Karpas-422 (cell line): ENCODE measurements around the gene NEK7. TPM values are rescaled to one million over a fixed set of nuclear protein-coding genes. Genes with fewer than 3 reads are reported as not detected.
A peak's percentile ranks its signal among the peaks of the same experiment; 100 is the strongest.

Experiments used
- DNase-seq: peaks from one replicate; pipeline ENCODE4 v3.0.0-alpha.2; 2015
- H2AFZ ChIP-seq: fragments of 200-600 bp; sonication (generic); 2 replicates; pipeline ENCODE4 v1.6.1; 2014; ENCODE audit warnings: antibody characterized with exemption, low read length, mixed read lengths
- H3K27ac ChIP-seq: fragments of 200-600 bp; sonication (generic); 2 replicates; pipeline ENCODE4 v1.5.1; 2014; ENCODE audit warnings: mild to moderate bottlenecking, low read length, moderate library complexity
- H3K27me3 ChIP-seq: fragments of 200-600 bp; sonication (generic); 2 replicates; pipeline ENCODE4 v1.6.1; 2014; ENCODE audit warnings: low read length, mixed read lengths
- H3K36me3 ChIP-seq: fragments of 200-600 bp; sonication (generic); 2 replicates; pipeline ENCODE4 v1.6.1; 2014; ENCODE audit warnings: low read length, mixed read lengths; ENCODE audit not compliant: insufficient read depth
- H3K4me1 ChIP-seq: fragments of 200-600 bp; sonication (generic); 2 replicates; pipeline ENCODE4 v1.6.1; 2014; ENCODE audit warnings: mild to moderate bottlenecking, low read length, mixed read lengths
- H3K4me2 ChIP-seq: fragments of 200-600 bp; sonication (generic); 2 replicates; pipeline ENCODE4 v1.6.1; 2014; ENCODE audit warnings: low read length, low read depth, mild to moderate bottlenecking; ENCODE audit not compliant: poor library complexity, severe bottlenecking
- H3K4me3 ChIP-seq: fragments of 200-600 bp; sonication (generic); 2 replicates; pipeline ENCODE4 v1.5.1; 2014; ENCODE audit warnings: mild to moderate bottlenecking, antibody characterized with exemption, low read length, mixed read lengths
- H3K79me2 ChIP-seq: fragments of 200-600 bp; sonication (generic); 2 replicates; pipeline ENCODE4 v1.6.1; 2014; ENCODE audit warnings: mild to moderate bottlenecking, low read length, mixed read lengths
- H3K9ac ChIP-seq: fragments of 200-600 bp; sonication (generic); 2 replicates; pipeline ENCODE4 v1.6.0; 2014; ENCODE audit warnings: low read length
- H3K9me2 ChIP-seq: fragments of 200-600 bp; sonication (generic), shearing (Covaris generic); replicated peaks from 2 replicates; pipeline ENCODE4 v1.6.0; 2014; ENCODE audit warnings: mild to moderate bottlenecking, low read length, moderate library complexity; ENCODE audit not compliant: insufficient read depth
- H3K9me3 ChIP-seq: fragments of 300-700, 200-600 bp; sonication (generic); 2 replicates; pipeline ENCODE4 v1.6.1; 2014; ENCODE audit warnings: low read length, mixed read lengths
- H4K20me1 ChIP-seq: fragments of 200-600 bp; sonication (generic); 2 replicates; pipeline ENCODE4 v1.6.1; 2014; ENCODE audit warnings: mild to moderate bottlenecking, antibody characterized with exemption, low read length, low read depth; ENCODE audit not compliant: insufficient read depth
- total RNA-seq: library from RNA; depleted of rRNA; stranded (reverse); fragments of >200 nt; shearing (Covaris generic); gene quantifications from 2 replicates; pipeline ENCODE4 v1.2.3, GENCODE V29; 2014; ENCODE audit warnings: low replicate concordance; rRNA removed

NEK7 gene
- total RNA-seq, result 36.7 and 133 TPM in 2 replicates

GRCh38 chr1:198156745-198157240, at the start of gene NEK7:
NEK7 (plus strand) TSS chr1:198156998; CDS start chr1:198232581, 75,583 bp downstream.
- peak within 1 kb of the TSS; percentile 85 for H3K27ac ChIP-seq
- peak within 1 kb of the TSS; percentile 35 for H2AFZ ChIP-seq
- peak within 1 kb of the TSS; percentile 77 for H3K4me2 ChIP-seq
- H3K9me3 ChIP-seq, result no peaks in the 10 kb centered on the region
- H3K4me1 ChIP-seq, result peaks cover 30% of the 10 kb centered on the region
- no peaks in the 10 kb centered on the region for H4K20me1 ChIP-seq
- peak within 1 kb of the TSS; percentile 81 for H3K4me3 ChIP-seq
- no peaks in the 10 kb centered on the region for H3K36me3 ChIP-seq
- H3K9ac ChIP-seq, result peak within 1 kb of the TSS; percentile 77
- H3K27me3 ChIP-seq, result no peaks in the 10 kb centered on the region
- peaks cover 46% of the 10 kb centered on the region for H3K79me2 ChIP-seq
- peak; percentile 82 for DNase-seq
- H3K9me2 ChIP-seq, result no peaks in the 10 kb centered on the region

DNA sequence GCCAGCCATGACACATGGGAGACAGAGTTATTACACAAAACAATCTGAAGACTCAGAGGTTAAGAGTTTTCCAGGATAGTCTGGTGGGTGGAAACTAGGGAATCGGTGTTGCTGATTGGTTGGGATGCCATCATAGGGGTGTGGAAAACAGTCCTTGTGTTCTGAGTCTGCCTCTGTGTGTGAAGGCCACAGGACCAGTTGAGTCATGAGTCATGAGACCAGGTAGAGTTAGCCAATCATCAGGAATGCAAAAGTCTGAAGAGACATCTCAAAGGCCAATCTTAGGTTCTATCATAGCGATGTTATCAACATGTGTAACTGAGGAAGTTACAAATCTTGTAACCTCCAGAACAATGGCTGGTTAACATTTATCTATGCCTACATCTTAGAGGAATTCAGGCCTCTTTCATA, 49.7 kb upstream of the NEK7 start:
- H3K4me3 ChIP-seq, result no peak overlapping the region
- H3K9me2 ChIP-seq, result no peaks in the 10 kb centered on the region
- H3K9me3 ChIP-seq, result no peaks in the 10 kb centered on the region
- no peak overlapping the region for H3K27ac ChIP-seq
- DNase-seq, result no peak
- no peaks in the 10 kb centered on the region for H4K20me1 ChIP-seq
- no peaks in the 10 kb centered on the region for H3K4me1 ChIP-seq
- no peak overlapping the region for H3K9ac ChIP-seq
- H2AFZ ChIP-seq, result no peak overlapping the region
- no peaks in the 10 kb centered on the region for H3K27me3 ChIP-seq
- H3K36me3 ChIP-seq, result no peaks in the 10 kb centered on the region
- no peak overlapping the region for H3K4me2 ChIP-seq
- H3K79me2 ChIP-seq, result no peaks in the 10 kb centered on the region

GRCh38 chr1:198108636-198109370, 48.0 kb upstream of the NEK7 start:
- Histone ChIP-seq H3K79me2 (no peaks in the 10 kb centered on the region), H3K9ac (no peak overlapping the region), H3K27ac (no peak overlapping the region), H3K27me3 (no peaks in the 10 kb centered on the region), H3K9me3 (no peaks in the 10 kb centered on the region), H2AFZ (no peak overlapping the region), H3K4me2 (no peak overlapping the region), H3K4me1 (no peaks in the 10 kb centered on the region), H3K4me3 (no peak overlapping the region), H4K20me1 (no peaks in the 10 kb centered on the region), H3K36me3 (no peaks in the 10 kb centered on the region), H3K9me2 (no peaks in the 10 kb centered on the region)
- no peak for DNase-seq

- Histone ChIP-seq H3K27me3 (no peaks in the 10 kb centered on the region), H3K4me3 (no peak overlapping the region), H3K4me2 (no peak overlapping the region), H4K20me1 (no peaks in the 10 kb centered on the region), H3K36me3 (no peaks in the 10 kb centered on the region), H3K9me2 (no peaks in the 10 kb centered on the region), H3K9ac (no peak overlapping the region), H3K79me2 (no peaks in the 10 kb centered on the region), H3K9me3 (no peaks in the 10 kb centered on the region), H2AFZ (no peak overlapping the region), H3K4me1 (no peaks in the 10 kb centered on the region), H3K27ac (no peak overlapping the region)
- DNase-seq, result no peak
These were observed 47.5 kb upstream of the NEK7 start for GRCh38 chr1:198109371-198109715.

DNA sequence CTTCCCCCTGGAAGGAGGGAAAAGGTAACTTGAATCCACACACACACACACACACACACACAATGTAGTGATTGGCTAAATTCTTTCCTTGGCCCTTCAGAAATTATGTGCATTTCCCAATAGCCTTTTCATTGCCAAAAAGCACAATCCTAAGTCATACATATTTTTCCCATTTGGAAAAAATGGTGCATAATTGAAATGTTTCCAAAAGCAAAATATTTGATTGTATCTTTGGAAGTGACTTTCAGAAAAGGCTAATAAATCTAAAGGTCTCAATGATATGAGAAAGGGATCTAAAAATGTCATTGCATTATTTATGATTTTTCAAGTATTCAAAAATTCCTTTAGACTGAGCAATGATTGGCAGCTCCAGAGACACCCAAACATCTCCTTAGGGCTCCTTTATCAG, 43.5 kb upstream of the NEK7 start:
- Histone ChIP-seq H3K9me3 (no peaks in the 10 kb centered on the region), H2AFZ (no peak overlapping the region), H3K27me3 (no peaks in the 10 kb centered on the region), H3K9me2 (no peaks in the 10 kb centered on the region), H4K20me1 (no peaks in the 10 kb centered on the region), H3K36me3 (no peaks in the 10 kb centered on the region), H3K4me3 (no peak overlapping the region), H3K9ac (no peak overlapping the region), H3K79me2 (no peaks in the 10 kb centered on the region), H3K27ac (no peak overlapping the region), H3K4me1 (peaks cover 6% of the 10 kb centered on the region), H3K4me2 (no peak overlapping the region)
- no peak for DNase-seq

DNA sequence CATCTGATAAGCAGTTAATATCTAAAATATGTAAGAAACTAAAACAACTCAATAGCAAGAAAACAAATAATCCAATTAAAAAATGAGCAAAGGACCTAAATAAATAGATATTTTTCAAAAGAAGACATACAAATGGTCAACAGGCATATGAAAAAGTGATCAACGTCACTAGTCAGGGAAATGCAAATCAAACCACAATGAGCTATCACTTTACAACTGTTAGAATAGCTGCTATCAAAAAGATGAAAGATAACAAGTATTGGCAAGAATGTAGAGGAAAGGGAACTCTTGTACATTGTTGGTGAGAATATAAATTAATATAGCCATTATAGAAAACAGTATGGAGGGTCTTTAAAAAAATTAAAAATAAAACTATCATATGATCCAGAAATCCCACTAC, 40.7 kb upstream of the NEK7 start:
- H2AFZ ChIP-seq, result no peak overlapping the region

GRCh38 chr1:198116469-198116868, 40.3 kb upstream of the NEK7 start:
- peaks cover 6% of the 10 kb centered on the region for H3K4me1 ChIP-seq
- H3K79me2 ChIP-seq, result no peaks in the 10 kb centered on the region
- DNase-seq, result no peak
- H3K4me2 ChIP-seq, result no peak overlapping the region
- H3K36me3 ChIP-seq, result no peaks in the 10 kb centered on the region
- H4K20me1 ChIP-seq, result no peaks in the 10 kb centered on the region
- no peak overlapping the region for H3K9ac ChIP-seq
- no peak overlapping the region for H3K27ac ChIP-seq
- no peaks in the 10 kb centered on the region for H3K9me3 ChIP-seq
- no peak overlapping the region for H3K4me3 ChIP-seq
- no peak overlapping the region for H2AFZ ChIP-seq
- H3K27me3 ChIP-seq, result no peaks in the 10 kb centered on the region
- no peaks in the 10 kb centered on the region for H3K9me2 ChIP-seq

More for the DNA sequence above, 40.7 kb upstream of the NEK7 start:
- Histone ChIP-seq H3K4me3 (no peak overlapping the region), H3K9me2 (no peaks in the 10 kb centered on the region), H3K36me3 (no peaks in the 10 kb centered on the region), H3K9me3 (no peaks in the 10 kb centered on the region), H3K27ac (no peak overlapping the region), H3K4me1 (peaks cover 6% of the 10 kb centered on the region), H3K79me2 (no peaks in the 10 kb centered on the region), H4K20me1 (no peaks in the 10 kb centered on the region), H3K9ac (no peak overlapping the region), H3K27me3 (no peaks in the 10 kb centered on the region), H3K4me2 (no peak overlapping the region)
- DNase-seq, result peak; percentile 19

DNA sequence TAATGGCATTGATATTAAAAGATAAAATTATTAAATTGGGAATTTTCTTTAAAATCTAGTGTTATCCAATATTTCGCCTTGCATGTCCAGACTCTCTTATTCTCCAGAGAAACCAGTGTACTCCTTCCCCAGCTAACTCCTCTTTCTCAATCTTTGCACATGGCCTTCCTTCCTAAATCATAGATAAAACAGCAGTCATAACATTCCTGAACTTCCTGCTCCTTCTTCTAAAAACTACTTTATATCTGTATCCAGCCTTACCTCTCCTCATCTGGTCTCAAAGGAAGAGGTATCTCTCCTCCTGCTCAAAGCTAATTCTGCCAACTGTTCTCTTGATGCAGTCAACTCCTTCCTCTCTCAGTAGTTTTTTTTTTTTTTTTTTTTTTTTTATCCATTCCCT, 39.5 kb upstream of the NEK7 start:
- Histone ChIP-seq H3K4me2 (no peak overlapping the region), H3K9me2 (no peaks in the 10 kb centered on the region), H3K9ac (no peak overlapping the region), H3K9me3 (no peaks in the 10 kb centered on the region), H3K4me1 (peaks cover 6% of the 10 kb centered on the region), H3K4me3 (no peak overlapping the region), H3K27ac (no peak overlapping the region), H3K27me3 (no peaks in the 10 kb centered on the region), H3K36me3 (no peaks in the 10 kb centered on the region), H4K20me1 (no peaks in the 10 kb centered on the region), H3K79me2 (no peaks in the 10 kb centered on the region), H2AFZ (no peak overlapping the region)
- peak; percentile 16 for DNase-seq
